Ramos (cell line): ENCODE results near the gene C5orf24.
"Not testable (repeated sequence)": the region's sequence is repeated elsewhere in the genome, so short reads cannot be mapped to it uniquely, and the experiment has no call there.

Source experiments
- in situ Hi-C: fragments of 300-500 bp; cut with MboI; formaldehyde crosslinking; loops from one replicate; pipeline ENCODE4 v1.14.3; 2022; ENCODE audit warnings: low sequenced_read_pairs; ENCODE audit not compliant: unreplicated experiment

C5orf24 gene

DNA sequence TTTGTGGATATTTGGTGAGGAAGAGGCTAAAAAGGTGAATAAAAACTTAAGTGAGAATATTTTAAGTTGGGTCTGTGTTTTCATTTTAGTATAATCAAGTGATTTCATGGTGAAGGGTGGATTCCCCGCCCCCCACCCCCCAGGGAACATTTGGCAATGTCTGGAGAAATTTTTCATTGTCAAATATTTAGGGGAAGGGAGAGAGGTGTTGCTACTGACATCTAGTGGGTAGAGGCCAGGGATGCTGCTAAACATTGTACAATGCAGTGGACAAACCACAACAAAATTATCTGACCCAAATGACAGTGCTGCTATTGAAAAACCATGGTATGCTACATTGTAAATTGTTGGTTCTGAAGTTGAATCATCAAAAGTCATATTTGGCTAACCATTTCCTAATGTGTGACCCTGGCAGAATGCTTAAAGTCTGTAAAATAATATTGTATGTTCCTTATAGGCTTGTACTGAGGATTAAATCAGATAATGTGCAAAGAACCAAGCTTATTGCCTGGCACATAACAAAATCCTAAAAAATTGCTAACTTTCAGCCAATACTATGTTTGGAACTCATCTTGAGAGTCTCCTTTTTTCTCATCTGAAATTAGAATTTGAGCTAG, 5.6 kb downstream of the C5orf24 start:
- in situ Hi-C loops: no loop called here

DNA sequence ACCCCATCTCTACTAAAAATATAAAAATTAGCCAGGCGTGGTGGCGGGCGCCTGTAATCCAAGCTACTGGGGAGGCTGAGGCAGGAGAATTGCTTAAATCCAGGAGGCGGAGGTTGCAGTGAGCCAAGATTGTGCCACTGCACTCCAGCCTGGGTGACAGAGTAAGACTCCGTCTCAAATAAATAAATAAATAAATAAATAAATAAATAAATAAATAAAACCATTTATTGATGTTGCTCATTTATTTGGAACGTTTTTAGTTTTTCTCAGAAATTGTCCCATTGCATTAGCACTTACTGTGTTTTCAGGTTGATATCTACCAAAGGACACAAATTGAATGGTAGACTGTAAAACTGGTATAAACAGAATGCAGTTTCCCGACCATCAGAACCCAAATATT, 10.7 kb downstream of the C5orf24 start:
- in situ Hi-C loops: not testable (repeated sequence)

DNA sequence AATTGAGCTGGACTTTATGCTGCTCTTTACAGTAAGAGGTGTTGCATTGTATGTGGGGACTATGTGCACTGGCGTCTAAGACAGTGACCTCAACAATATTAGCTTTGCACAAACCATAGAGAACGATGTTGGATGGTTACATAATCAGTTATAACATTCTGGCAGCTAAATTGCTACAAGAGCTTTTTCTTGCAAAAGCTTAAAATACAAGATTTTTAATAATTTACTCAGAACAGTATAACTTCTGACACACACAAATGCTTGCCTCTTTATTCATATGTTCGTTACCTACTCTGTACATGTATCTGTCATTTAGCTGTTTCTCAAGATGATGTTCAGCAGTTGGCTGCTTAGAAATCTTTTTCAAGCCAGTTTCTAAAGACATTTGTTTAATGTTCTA, 11.6 kb downstream of the C5orf24 start:
- in situ Hi-C loops: no loop called here

DNA sequence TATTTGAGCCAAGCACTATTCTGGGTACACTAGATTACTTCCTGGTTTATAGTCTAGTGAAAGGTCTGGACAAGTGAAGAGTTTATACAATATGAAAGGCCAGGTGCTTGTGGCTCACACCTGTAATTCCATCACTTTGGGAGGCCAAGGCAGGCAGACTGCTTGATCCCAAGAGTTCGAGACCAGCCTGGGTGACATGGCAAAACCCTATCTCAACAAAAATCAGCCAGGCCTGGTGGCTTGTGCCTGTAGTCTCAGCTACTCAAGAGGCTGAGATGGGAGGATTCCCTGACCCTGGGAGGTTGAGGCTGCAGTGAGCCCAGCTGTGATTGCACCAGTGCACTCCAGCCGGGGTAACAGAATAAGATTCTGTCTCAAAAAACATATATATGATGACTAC, 18.9 kb downstream of the C5orf24 start:
- in situ Hi-C loops: no loop called here

DNA sequence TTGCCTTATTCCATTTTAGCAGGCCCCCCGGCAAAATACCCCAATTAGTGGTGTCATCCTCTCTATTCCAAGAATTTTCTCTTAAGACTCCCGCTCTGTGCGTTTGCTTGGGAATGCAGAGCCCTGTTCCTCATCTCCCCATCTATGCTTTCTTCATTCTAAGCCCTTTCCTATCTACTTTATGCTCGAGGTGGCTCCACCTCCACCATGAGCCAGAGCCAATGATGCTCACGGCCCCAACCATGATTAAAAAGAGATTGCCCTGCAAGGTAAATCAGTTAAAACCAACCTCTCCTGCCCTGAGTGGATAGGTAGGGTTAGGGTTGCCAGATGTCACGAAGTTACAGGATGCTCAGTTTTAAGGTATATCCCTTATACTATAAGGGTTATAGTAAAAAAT, 27.7 kb downstream of the C5orf24 start:
- in situ Hi-C loops: no loop called here

DNA sequence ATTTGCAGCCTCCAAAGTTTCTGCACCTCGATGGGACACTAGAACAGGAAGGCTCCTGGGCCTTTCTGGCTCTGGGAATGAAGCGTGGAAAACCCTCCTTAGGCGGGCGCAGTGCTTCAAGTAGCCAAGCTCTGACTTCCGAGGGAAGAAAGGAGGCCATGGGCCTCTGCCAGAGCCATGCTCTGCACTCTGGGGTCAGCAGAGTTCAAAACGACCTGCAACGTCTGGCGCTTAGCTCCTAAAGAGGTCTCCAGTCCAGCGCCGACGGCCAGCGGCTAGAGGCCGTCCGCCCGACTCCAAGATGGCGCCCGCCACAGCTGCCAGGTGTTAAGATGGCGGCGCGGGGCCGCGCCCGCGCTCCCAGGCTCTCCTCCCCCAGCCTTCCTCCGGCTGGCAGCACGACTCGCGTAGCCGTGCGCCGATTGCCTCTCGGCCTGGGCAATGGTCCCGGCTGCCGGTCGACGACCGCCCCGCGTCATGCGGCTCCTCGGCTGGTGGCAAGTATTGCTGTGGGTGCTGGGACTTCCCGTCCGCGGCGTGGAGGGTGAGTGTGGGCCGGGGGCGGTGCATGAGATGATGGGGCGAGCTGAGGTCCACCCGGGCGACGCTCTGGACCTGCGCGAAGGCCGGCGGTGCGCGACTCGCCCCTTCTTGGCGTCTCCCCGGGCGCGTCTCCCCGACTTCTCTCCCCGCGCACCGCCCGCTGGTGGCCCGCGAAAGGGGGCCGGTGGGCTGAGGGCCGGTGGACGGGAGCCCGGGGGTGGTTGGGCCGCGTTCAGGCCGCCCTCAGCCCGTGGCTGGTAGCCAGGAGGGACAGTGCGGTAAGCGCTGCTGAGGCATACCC, 28.4 kb downstream of the C5orf24 start, which contains the start of gene TXNDC15:
Gene TXNDC15, plus strand, starts transcription at position 385 of the 844 bp plus-strand sequence. Its CDS starts 57 bp downstream, at position 442.
- in situ Hi-C loops: no loop called here

DNA sequence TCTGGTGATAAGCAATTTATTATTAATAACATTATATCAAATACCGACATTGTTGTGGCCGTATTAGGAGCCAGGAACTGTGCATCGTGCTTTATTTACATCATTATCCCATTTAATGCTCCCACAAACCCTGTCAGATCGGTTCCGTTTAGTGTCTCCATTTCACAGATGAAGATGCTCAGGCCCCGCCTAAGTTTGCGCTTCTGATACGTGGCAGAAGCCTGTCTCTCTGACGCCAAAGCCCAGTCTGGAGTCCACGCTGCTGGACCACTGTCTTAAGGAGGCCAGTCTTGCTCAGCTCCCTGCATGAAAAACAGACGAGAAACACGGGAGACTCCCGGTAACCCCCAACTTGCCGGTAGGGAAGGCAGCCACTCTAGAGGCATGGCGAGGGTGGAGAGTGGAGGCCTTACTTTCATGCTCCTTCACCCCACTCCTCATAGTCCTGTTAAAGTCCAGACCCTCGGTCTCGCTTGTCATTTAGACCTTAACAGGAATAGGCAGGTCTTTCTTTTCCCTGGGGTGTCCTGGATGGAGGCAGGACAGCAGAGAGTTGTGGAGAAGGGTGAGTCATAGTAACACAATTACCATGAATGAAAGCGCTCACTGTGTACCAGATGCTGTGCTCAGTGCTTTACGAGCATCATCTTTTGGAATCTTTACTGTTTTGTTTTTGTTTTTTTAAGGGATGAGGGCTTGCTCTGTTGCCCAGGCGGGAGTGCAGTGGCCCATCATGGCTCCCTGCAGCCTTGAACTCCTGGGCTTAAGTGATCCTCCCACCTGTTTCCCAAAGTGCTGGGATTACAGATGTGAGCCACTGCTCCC, 29.3 kb downstream of the C5orf24 start:
- in situ Hi-C loops: no loop called here

DNA sequence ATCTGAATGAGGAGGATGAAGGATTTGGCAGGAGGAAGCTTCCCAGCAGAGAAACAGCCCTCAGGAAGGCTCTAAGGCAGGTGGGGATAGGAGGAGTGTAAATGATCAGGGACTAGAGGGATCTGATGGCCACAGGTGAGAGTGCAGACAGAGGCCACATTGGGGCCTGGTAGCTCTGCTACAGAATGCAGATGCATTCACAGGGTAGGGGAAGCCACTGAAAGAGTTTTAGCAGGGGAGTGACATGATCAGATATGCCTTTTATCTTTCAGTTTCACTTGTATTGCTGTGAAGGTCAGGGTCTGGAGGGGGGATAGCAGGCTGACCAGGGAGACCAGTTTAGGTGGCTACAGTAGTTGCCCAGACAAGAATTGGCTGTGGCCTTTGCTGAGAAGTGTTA, 31.4 kb downstream of the C5orf24 start:
- in situ Hi-C loops: no loop called here

DNA sequence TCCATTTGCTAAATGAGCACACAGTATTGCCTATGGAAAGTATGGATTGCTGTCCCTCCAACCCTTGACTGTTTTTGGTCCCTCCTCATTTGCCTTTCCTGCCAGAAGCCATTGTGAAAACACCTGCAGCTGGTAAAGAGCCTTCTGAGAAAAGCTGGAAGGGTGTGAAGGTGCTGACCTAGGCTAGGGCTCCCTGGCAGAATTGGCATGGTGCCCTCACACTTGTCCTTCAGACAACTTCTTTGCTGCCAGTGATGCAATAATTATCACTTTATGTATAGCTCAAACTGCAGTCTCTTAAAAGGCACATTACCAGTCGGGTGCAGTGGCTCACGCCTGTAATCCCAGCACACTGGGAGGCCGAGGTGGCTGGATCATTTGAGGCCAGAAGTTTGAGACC, 32.6 kb downstream of the C5orf24 start:
- in situ Hi-C loops: no loop called here

DNA sequence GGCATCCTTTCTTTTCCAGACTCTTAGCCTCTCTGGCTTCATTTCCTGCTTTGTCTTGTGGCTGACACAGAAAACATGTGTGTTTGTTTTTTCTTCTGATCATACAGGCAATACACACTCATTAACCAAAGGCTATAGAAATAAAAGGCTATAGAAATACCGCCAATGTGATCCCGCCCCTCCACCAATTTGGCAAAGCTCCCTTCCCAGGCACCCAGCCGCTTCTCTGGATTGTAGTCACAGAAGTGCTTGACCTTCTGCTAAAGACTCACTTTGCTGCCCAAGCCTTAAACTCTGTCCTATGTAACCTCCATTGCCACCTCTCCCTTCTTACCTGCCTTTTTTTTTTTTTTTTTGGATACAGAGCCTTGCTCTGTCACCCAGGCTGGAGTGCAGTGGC, 33.7 kb downstream of the C5orf24 start:
- in situ Hi-C loops: no loop called here

DNA sequence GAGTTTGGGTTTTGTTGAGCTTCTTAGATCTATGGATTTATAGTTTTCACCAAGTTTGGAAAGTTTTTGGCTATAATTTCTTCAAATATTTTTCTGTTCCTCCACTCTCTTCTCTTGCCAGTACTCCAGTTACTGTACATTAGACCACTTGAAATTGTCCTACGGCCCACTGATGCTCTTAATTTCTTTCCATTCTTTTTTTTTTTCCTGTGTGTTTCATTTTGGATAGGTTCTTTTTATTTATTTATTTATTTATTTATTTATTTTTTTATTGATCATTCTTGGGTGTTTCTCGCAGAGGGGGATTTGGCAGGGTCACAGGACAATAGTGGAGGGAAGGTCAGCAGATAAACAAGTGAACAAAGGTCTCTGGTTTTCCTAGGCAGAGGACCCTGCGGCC, 35.2 kb downstream of the C5orf24 start:
- in situ Hi-C loops: not testable (repeated sequence)

DNA sequence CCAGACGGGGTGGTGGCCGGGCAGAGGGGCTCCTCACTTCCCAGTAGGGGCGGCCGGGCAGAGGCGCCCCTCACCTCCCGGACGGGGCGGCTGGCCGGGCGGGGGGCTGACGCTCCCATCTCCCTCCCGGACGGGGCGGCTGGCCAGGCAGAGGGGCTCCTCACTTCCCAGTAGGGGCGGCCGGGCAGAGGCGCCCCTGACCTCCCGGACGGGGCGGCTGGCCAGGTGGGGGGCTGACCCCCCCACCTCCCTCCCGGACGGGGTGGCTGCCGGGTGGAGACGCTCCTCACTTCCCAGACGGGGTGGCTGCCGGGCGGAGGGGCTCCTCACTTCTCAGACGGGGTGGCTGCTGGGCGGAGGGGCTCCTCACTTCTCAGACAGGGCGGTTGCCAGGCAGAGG, 35.9 kb downstream of the C5orf24 start:
- in situ Hi-C loops: not testable (repeated sequence)

DNA sequence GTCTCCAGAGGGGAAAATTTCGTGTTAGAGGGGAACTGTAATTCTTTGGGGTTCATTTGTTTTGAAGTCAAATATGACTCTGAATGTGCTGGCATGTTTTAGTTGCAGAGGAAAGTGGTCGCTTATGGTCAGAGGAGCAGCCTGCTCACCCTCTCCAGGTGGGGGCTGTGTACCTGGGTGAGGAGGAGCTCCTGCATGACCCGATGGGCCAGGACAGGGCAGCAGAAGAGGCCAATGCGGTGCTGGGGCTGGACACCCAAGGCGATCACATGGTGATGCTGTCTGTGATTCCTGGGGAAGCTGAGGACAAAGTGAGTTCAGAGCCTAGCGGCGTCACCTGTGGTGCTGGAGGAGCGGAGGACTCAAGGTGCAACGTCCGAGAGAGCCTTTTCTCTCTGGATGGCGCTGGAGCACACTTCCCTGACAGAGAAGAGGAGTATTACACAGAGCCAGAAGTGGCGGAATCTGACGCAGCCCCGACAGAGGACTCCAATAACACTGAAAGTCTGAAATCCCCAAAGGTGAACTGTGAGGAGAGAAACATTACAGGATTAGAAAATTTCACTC, 41.9 kb downstream of the C5orf24 start:
- in situ Hi-C loops: no loop called here

DNA sequence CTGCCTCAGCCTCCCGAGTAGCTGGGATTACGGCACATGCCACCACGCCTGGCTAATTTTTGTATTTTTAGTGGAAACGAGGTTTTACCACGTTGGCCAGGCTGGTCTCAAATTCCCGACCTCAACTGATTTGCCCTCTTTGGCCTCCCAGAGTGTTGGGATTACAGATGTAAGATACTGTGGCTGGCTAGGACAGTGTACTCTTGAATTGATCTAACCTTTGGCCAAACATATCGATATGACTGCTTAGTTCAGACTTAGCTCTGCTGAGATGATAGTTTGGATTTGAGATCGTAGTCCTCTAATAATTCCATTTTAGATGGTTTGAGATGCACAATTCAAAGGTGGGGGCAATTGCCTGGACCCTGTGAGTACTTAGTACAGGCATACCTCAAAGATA, 43.6 kb downstream of the C5orf24 start:
- in situ Hi-C loops: no loop called here

DNA sequence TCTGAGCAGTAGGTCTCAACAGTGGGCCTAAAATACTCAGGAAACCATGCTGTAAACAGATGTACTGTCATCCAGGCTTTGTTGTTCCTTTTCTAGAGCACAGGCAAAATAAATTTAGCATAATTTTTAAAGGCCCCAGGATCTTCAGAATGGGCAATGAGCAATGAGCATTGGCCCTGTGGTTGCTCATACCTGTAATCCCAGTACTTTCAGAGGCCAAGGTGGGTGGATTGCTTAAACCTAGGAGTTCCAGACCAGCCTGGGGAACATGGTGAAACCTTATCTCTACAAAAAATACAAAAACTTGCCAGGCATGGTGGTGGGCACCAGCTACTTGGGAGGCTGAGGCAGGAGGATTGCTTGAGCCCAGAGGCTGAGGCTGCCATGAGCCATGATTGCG, 45.7 kb downstream of the C5orf24 start:
- in situ Hi-C loops: no loop called here

DNA sequence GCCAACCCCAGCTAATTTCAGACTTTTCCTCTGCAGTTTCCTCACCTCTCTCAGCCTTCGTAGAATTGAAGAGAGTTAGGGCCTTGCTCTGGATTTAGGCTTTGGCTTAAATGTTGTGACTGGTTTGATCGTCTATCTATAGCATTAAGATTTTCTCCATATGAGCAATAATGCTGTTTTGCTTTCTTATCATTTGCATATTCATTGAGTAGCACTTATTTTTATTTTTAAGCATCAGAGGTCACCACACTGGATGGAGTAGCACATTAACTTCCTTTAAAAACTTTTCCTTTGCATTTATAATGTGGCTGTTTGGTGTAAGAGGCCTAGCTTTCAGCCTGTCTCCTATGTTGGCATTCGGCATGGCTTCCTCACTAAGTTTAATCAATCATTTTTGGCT, 46.5 kb downstream of the C5orf24 start:
- in situ Hi-C loops: no loop called here

DNA sequence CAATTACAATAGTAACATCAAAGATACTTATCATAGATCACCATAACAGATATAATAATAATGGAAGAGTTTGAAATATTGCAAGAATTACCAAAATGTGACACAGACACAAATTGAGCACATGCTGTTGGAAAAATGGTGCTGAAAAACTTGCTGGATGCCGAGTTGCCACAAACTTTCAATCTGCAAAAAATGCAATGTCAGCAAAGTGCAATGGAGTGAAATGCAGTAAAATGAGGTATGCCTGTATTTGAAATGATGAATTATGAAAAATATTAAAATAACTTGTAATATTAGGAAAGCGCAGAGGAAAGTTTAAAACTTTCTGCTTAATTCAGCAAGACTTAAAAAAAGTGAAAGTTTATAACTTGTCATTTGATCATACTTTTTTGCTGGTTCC, 47.2 kb downstream of the C5orf24 start:
- in situ Hi-C loops: no loop called here

DNA sequence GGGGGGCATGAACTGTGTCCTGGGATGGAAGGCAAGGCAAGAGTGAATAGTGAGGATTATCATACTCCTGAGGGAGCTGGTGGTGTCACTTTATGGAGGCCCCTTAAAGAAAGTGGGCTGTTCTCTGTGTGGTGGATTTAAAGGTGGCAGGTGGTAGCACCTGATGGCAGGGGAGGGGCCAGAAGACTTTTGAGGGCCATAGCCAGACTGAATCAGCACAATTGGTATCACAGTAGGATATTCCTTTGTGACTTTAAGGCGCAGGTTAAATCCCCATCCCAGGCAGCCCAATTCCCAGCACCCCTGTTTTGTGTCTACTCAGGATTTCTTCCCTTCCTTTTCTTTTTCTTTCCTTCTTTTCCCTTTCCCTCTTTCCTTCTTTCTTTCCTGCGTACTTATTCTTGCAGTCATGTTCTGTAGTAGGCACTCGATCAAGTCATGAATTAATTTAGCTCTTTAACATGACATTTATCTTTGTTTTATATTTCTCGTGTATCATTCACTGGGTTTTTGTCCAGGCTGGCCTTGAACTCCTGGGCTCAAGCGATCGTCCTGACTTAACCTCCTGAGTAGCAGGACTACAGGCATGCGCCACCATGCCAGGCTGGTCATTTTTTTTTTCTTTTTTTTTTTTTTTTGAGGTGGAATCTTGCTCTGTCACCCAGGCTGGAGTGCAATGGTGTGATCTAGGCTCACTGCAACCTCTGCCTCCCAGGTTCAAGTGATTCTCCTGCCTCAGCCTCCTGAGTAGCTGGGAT, 48.2 kb downstream of the C5orf24 start:
- in situ Hi-C loops: no loop called here

DNA sequence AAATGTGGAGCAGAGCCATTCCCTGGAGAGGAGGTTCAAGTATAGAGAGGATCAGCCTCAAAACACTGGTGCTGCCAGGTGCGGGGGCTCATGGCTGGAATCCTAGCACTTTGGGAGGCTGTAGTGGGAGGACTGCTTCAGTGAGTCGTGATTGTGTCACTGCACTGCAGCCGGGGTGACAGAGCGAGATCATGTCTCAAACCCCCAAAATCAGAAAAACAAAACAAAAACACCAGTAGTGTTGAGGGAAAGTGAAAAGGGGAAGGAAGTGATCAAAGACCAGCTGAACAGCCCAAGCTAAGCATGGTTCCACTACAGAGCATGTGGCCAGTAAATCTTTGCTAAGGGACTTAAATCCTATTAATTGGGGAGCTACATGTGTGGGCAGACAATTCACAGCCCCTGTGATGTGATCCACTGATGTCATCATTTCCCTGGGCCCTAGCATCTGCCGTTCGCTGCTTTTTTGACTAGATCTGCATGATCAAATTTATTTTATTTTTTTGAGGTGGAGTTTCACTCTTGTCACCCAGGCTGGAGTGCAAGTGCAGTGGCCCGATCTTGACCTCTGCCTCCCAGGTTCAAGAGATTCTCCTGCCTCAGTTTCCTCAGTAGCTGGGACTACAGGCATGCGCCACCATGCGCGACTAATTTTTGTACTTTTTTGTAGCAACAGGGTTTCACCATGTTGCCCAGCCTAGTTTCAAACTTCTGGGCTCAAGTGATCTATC, 56.5 kb downstream of the C5orf24 start:
- in situ Hi-C loops: no loop called here
